ENCODE data around the gene DOCK11.
A peak's percentile ranks its signal among the peaks of the same experiment; 100 is the strongest.
"Not testable (repeated sequence)": the region's sequence is repeated elsewhere in the genome, so short reads cannot be mapped to it uniquely, and the experiment has no call there.

Gene DOCK11

GRCh38 chrX:118577041-118577440 is 81.4 kb downstream of the DOCK11 start:
- DNase-seq, result no peak

DNA sequence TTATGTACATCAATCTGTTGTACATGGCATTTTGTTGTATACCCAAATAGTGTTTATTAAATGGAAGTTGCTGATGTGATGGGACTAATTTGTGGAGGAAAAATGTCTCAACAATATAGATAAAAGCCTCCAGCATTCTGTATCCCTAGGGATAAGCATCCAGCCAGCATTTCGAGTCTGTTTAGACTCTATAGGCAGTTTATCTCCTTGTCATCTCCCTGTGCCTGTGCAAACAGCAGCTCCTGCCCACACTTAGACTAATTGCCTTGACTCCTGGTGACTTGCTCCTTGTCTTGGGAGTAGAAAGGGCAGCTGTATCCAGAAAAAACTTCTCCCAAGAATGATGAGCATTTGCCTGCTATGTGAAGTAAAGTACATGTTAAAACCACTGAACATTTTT is 83.8 kb downstream of the DOCK11 start:
- DNase-seq, result no peak

DNA sequence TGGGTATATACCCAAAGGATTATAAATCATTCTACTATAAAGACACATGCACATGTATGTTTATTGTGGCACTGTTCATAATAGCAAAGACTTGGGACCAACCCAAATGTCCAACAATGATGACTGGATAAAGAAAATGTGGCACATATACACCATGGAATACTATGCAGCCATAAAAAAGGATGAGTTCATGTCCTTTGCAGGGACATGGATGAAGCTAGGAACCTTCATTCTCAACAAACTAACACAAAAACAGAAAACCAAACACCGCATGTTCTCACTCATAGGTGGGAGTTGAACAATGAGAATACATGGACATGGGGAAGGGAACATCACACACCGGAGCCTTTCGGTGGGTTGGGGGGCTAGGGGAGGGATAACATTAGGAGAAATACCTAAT is 87.3 kb downstream of the DOCK11 start:
- DNase-seq, result not testable (repeated sequence)

DNA sequence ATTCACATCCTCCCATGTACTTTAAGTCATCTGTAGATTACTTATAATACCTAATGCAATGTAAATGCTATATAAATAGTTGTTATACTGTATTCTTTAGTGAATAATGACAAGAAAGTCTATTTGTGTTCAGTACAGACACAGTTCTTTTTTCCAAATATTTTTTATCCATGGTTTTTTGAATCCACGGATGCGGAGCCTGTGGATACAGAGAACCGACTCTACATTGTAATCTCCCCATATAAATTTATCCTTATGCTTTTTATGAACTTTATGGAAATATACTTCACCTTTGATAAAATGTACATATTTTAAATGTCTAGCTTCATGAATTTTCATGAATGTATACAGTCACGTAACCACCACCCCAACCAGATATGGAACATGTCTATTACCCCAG is 88.2 kb downstream of the DOCK11 start:
- no peak for DNase-seq

- DNase-seq, result no peak
Observed at GRCh38 chrX:118585296-118585695, 89.7 kb downstream of the DOCK11 start.

DNA sequence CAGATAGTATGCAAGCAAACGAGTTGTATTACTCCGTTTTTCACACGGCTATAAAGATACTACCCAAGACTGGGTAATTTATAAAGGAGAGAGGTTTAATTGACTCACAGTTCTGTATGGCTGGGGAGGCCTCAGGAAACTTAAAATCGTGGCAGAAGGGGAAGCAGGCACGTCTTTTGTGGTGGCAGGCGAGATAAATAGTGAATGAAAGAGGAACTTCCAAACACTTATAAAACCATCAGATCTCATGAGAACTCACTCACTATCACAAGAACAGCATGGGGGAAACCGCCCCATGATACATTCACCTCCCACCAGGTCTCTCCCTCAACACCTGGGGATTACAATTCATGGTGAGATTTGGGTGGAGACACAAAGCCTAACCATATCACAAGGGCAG is 90.6 kb downstream of the DOCK11 start:
- DNase-seq, result not testable (repeated sequence)

GRCh38 chrX:118588715-118589114 is 93.1 kb downstream of the DOCK11 start:
- DNase-seq, result no peak

DNA sequence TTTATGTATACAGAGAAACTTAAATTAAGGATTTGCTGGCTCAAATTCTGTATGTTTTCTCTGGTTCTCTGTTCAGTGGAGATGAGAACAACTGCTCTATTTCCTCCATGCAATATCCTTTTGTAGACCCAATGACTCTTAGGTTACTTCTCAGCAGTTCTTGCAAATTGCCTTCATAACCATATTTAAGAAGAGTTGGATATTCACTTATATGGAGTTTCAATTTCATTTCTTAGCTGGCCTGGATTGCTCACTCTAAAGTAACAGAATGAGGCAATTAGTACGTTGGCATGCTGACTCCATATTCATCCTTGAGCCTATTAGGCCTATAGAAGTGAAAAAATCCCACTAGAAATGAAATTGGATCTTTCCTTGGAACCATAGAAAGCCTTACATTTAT is 93.6 kb downstream of the DOCK11 start:
- DNase-seq, result no peak

- DNase-seq, result no peak
Observed at GRCh38 chrX:118593407-118593806, 97.8 kb downstream of the DOCK11 start.

DNA sequence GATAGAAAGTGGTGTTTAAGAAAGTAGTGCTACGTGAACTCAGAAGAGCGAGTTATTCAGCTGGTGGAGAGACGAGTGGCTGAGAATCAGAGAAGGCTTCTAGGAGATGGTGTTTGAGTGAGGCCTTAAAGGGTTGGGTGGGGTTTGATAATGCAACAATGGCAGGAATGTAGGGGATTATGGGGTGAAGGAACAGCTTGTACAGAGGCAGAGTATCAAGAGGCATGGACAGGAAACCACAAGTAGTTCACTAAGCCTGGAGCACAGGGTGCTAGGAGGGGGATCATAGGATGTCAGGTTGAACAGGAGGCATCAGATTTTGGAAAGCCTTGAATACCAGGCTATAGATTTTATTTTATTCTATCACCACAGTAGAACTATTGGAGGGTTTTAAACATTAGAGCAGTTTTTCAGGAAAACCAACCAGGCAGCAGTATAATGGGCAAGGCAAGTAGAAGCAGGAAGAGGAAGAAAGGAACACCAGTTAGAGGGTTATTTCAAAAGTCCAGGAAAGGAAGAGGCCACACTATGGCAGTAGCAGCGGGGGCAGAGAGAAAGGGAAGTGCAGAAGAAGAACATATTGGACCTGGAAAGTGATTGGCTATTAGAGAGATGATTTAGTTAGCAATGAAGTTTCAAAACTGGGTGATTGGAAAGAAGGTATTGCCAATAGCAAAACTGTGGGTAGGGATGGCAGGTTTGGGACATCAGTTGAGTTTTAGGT is 99.2 kb downstream of the DOCK11 start:
- DNase-seq, result no peak

GRCh38 chrX:118595501-118596042 is 100.0 kb downstream of the DOCK11 start:
- peak; percentile 97 for DNase-seq

- DNase-seq, result peak; percentile 24
Observed at GRCh38 chrX:118596390-118596789, 100.8 kb downstream of the DOCK11 start.

- no peak for DNase-seq
Observed at GRCh38 chrX:118603981-118604380, 108.4 kb downstream of the DOCK11 start.

DNA sequence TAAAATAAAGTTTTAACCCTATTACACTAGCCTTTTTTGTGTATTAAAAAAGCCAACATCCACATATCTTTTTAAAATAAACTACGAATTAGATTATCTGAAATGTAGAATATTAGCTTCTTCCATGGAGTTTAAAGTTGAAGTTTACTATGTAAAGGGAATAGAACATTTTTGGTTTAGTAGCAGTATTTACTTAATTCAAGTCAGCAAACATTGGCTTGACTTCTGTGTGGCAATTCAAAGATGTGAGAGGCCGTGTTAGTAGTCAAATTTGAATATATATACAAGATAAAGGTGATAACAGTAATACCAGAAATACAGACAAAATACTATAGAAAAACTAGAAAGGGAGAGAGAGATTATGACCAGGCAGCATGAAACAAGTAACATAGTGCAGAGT is 116.7 kb downstream of the DOCK11 start:
- no peak for DNase-seq

DNA sequence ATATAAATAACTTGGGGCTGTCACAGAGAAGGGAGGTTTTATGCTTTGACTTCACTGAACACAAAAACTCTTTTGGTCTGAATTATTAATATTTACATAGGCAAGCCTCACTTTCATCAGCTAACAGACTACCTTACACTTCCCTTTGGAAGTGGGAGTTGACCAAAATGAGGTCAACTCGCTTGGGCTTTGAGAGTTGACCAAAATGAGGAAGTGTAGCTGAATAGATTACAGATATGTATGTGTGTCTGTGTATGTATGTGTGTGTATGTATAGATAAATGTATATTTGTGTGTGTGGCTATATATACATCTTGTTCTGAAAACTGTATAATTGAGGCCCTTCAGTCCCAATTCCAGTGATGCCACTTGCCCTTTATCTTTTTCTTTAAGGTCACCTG is 118.5 kb downstream of the DOCK11 start:
- DNase-seq, result no peak

GRCh38 chrX:118615141-118615540 is 119.5 kb downstream of the DOCK11 start:
- DNase-seq, result no peak

DNA sequence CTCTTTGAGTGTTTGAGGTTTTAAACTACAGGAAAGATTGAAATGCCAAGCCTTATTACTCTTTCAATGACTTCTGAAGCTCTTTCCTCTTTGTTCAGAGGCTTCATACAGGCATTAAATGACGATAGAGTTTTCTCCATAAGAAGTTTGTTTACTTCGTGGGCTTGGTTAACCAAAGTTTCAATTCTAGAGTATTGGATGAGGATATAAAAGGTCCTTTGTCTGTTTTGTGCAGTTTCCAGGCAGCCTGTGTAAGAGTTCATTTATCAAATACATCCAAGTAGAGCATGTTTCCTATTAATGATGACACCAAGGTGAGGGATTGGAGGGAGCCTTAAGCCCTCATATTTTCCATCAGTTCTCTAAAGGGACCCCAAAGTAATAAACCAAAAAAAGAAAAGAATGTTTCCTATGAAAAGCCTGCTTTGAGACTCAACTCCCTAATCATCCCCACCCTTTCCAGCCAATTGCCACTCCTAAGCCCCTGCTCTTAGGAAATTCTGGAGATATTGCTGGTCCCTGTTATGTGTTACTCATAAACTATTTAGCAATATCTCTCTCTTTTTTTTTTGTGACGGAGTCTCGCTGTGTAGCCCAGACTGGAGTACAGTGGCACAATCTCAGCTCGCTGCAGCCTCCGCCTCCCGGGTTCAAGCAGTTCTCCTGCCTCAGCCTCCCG is 125.6 kb downstream of the DOCK11 start:
- no peak for DNase-seq

DNA sequence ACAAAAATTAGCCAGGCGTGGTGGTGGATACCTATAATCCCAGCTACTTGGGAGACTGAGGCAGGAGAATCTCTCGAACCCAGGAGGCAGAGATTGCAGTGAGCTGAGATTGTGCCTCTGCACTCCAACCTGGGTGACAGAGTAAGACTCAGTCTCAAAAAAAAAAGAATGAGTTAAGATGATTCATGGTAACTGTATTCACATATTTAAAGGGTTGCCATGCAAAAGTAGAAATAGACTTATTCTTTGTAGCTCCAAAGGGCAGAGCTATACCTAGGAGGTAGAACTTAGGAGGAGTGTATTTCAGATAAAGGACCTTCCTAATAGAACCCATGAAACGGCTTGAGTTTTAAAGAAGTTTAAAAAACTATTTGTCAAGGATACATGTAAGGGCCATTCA is 127.4 kb downstream of the DOCK11 start:
- DNase-seq, result no peak

- DNase-seq, result no peak
Observed at GRCh38 chrX:118626346-118626745, 130.7 kb downstream of the DOCK11 start.

DNA sequence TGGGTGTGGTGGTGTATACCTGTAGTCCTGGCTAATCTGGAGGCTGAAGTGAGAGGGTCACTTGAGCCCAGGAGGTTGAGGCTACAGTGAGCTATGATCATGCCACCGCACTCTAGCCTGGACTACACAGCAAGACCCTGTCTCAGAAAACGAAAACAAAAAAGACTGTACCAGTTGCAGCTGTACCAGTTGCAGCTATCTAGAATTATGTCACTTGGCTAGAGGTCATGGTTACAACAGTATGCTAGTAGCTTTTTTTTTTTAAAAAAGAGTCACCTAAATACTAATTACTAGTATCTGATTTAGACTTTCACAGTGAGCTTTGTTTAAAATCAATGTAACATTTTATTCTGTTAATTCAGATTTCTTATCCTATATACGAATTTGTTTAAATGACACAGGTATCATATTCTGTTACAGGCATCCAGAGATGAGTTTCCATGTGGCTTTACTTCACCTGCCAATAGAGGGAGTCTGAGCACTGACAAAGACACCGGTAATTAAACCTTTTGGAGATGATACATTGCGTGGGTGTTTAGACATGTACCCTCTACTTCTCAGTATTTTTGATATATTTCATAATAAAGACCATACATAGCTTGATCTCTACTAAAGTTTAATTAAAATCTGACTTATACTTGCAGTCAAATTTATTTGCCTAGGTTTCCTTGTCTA is 131.6 kb downstream of the DOCK11 start:
- DNase-seq, result no peak

DNA sequence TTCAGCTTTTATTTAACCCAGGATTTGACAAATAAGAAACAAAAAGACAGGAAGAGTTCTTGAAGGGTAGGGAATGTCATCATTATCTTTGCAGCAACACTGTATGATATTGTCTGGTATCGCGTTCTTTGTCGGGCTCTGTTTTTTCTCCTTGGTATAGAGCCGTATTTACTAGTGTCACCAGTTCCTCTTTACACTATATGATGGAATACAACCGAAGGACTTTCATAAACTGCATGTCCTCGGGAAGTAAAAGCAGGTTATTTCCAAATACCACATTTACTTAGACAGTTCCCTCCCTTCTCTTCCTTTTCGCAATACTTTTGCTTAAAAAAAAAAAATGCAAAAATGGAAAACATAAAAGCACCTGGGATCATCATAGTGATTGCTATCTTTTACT is 135.2 kb downstream of the DOCK11 start:
- DNase-seq, result no peak

- DNase-seq, result no peak
Observed at GRCh38 chrX:118631586-118631985, 136.0 kb downstream of the DOCK11 start.

DNA sequence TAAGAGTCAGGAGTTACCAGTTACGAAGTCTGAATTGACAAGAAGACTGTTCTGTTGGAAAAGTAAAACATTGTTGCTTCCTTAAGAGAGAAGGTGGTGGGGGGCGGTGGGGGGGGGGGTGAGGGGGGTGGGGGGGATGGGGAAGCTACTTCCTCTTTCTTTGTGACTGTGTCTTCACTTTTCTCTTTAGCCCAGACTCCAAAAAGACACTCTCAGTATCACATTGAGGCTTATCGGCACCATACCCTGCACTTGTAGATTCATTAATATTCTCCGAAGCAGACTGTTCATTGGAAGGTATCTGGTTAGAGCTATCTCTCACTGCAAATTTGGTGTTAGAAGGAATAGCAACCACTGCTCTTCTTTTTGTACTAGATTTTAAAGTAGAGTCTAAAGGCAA is 137.2 kb downstream of the DOCK11 start:
- no peak for DNase-seq

DNA sequence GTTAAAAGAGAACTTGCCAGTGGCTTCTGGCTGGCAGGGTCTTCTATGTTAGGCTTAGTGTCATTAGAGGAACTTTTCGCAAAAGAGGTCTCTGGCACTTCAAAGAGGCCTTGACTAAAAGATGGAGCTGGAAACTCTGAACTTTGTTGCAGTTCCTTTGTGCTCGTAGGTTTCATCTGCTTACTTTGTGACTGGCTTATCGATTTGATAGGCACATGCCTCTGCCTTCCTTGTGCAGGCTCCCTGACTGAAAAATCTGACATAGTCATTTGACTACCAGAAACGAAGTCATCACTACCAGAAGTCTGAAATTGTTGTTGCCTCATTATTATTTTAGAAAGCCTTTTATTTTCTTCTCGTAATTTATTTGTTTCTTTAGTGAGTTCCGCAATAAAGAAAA is 137.9 kb downstream of the DOCK11 start:
- no peak for DNase-seq

Measured in NCI-H524 treated with DMSO at 0.1 percent for 48 hours (cell line).